Prostate gland (tissue), 2 donors: ENCODE measurements around the gene SERPINA4. TPM values are rescaled to one million over a fixed set of nuclear protein-coding genes. Genes with fewer than 3 reads are reported as not detected.

Experiments
- DNase-seq: peaks from one replicate; pipeline ENCODE4 v3.0.0-alpha.2; 2019; ENCODE audit warnings: low spot score
- H3K27ac ChIP-seq, 2 donors: fragments of 200-600 bp; sonication (generic); 2 replicates each; pipeline ENCODE4 v1.5.1; 2017 to 2019
- H3K27me3 ChIP-seq: fragments of 200-600 bp; sonication (generic); replicated peaks from 2 replicates; pipeline ENCODE4 v1.5.1; 2019; ENCODE audit not compliant: insufficient read depth
- H3K36me3 ChIP-seq, 2 donors: fragments of 200-600 bp; sonication (generic); 1 replicate in 1 of 2; 2 replicates in 1 of 2; pipeline versions ENCODE4 v1.5.1 to v1.8.1; 2017 to 2019
- H3K4me1 ChIP-seq: fragments of 200-600 bp; sonication (generic); replicated peaks from 2 replicates; pipeline ENCODE4 v1.5.1; 2019
- H3K4me3 ChIP-seq, 2 donors: fragments of 200-600 bp; sonication (generic); 2 replicates each; pipeline ENCODE4 v1.5.1; 2017 to 2019
- H3K9me3 ChIP-seq: fragments of 200-600 bp; sonication (generic); 2 replicates; pipeline ENCODE4 v1.5.1; 2017
- CTCF ChIP-seq, 4 experiments: fragments of 200-600 bp in 2 of 4; fragments of 450-650 bp in 2 of 4; sonication (generic) in 2 of 4; IDR thresholded peaks; 1 replicate in 3 of 4; 2 replicates in 1 of 4; pipeline ENCODE4 v1.5.1; 2016 to 2019; ENCODE audit warnings: antibody characterized with exemption in 4 of 4, mild to moderate bottlenecking in 2 of 4, moderate library complexity in 2 of 4
- POLR2A ChIP-seq: fragments of 450-650 bp; IDR thresholded peaks from one replicate; pipeline ENCODE4 v1.6.1; 2016; ENCODE audit warnings: antibody characterized with exemption, mild to moderate bottlenecking
- POLR2AphosphoS5 ChIP-seq: sonication (generic); formaldehyde crosslinking; IDR thresholded peaks from one replicate; pipeline ENCODE4 v1.6.1; 2017; ENCODE audit warnings: antibody characterized with exemption
- WGBS: methylation state at CpG from one replicate; pipeline ENCODE4 v1.1.5; 2018; 5-methylcytosine and 5-hydroxymethylcytosine counted together
- intact Hi-C: fragments of 100-400 bp; cut with DNase I; formaldehyde crosslinking; loops from one replicate; pipeline ENCODE4 v1.14.2; 2022
- total RNA-seq, 2 donors: library from RNA; depleted of rRNA; stranded (reverse); fragments of >200 nt; gene quantifications; one replicate each; pipeline ENCODE4 v1.1.0, GENCODE V29; 2016

Gene SERPINA4
- 1 to 10 TPM in 1 of 2 donors, not detected in 1; 2.2 TPM for total RNA-seq

GRCh38 chr14:94560751-94561655, at the start of gene SERPINA4:
TSS of gene SERPINA4 (plus strand) at chr14:94561442. CDS start at chr14:94563483, 2,041 bp downstream.
- H3K9me3 ChIP-seq, result no peaks in the 10 kb centered on the region
- H3K4me1 ChIP-seq, result no peaks in the 10 kb centered on the region
- WGBS, result 86% methylated on average over 11 of the region's 11 CpGs
- intact Hi-C loops, result no loop called here
- H3K27me3 ChIP-seq, result no peaks in the 10 kb centered on the region
- H3K27ac ChIP-seq, result no peak within 1 kb of the TSS
- TF ChIP-seq POLR2A (no peak), CTCF (IDR thresholded peaks at IDR 0.05) (no peak), POLR2AphosphoS5 (no peak)
- DNase-seq, result no peak
- no peak within 1 kb of the TSS for H3K4me3 ChIP-seq
- H3K36me3 ChIP-seq, result no peaks in the 10 kb centered on the region

- Histone ChIP-seq H3K36me3 (no peaks in the 10 kb centered on the region), H3K4me3 (no peak overlapping the region), H3K27me3 (no peaks in the 10 kb centered on the region), H3K27ac (no peak overlapping the region), H3K9me3 (no peaks in the 10 kb centered on the region), H3K4me1 (no peaks in the 10 kb centered on the region)
- intact Hi-C loops, result no loop called here
- DNase-seq, result no peak
- 81% methylated on average over 7 of the region's 7 CpGs for WGBS
- TF ChIP-seq CTCF (IDR thresholded peaks at IDR 0.05) (no peak), POLR2AphosphoS5 (no peak)
Measured at GRCh38 chr14:94514351-94514750, 46.9 kb upstream of the SERPINA4 start.

GRCh38 chr14:94515426-94515825, 45.8 kb upstream of the SERPINA4 start:
- TF ChIP-seq POLR2AphosphoS5 (no peak), CTCF (IDR thresholded peaks at IDR 0.05) (no peak), POLR2A (no peak)
- Histone ChIP-seq H3K27me3 (no peaks in the 10 kb centered on the region), H3K4me1 (no peaks in the 10 kb centered on the region), H3K36me3 (no peaks in the 10 kb centered on the region), H3K4me3 (no peak overlapping the region), H3K27ac (no peak overlapping the region), H3K9me3 (no peaks in the 10 kb centered on the region)
- intact Hi-C loops, result no loop called here
- 77% methylated on average over 9 of the region's 9 CpGs for WGBS
- DNase-seq, result no peak

GRCh38 chr14:94515856-94516255, 45.4 kb upstream of the SERPINA4 start:
- no peaks in the 10 kb centered on the region for H3K36me3 ChIP-seq
- no peak for TF ChIP-seq POLR2A
- no peak for TF ChIP-seq POLR2AphosphoS5
- TF ChIP-seq CTCF (IDR thresholded peaks at IDR 0.05), result no peak
- intact Hi-C loops, result no loop called here
- DNase-seq, result no peak
- H3K27me3 ChIP-seq, result no peaks in the 10 kb centered on the region
- H3K4me1 ChIP-seq, result no peaks in the 10 kb centered on the region
- no peak overlapping the region for H3K4me3 ChIP-seq
- no peak overlapping the region for H3K27ac ChIP-seq
- 96% methylated on average over 6 of the region's 6 CpGs for WGBS
- no peaks in the 10 kb centered on the region for H3K9me3 ChIP-seq

GRCh38 chr14:94517248-94517640, 44.0 kb upstream of the SERPINA4 start:
- no peaks in the 10 kb centered on the region for H3K9me3 ChIP-seq
- H3K27me3 ChIP-seq, result no peaks in the 10 kb centered on the region
- TF ChIP-seq POLR2AphosphoS5 (no peak), CTCF (IDR thresholded peaks at IDR 0.05) (no peak), POLR2A (no peak)
- no peak overlapping the region for H3K27ac ChIP-seq
- H3K4me1 ChIP-seq, result no peaks in the 10 kb centered on the region
- intact Hi-C loops, result no loop called here
- 52% methylated on average over 10 of the region's 10 CpGs for WGBS
- no peak overlapping the region for H3K4me3 ChIP-seq
- H3K36me3 ChIP-seq, result no peaks in the 10 kb centered on the region
- no peak for DNase-seq
